ENCODE data around the gene TIMM29. TPM values are rescaled to one million over a fixed set of nuclear protein-coding genes. Genes with fewer than 3 reads are reported as not detected.

TIMM29 gene
- total and polyA plus RNA-seq, 2 of the 13 experiments (the other 11 are each of a cell fraction or from before 2014, with no cell fraction given) = 7.1 to 33.8 TPM

DNA sequence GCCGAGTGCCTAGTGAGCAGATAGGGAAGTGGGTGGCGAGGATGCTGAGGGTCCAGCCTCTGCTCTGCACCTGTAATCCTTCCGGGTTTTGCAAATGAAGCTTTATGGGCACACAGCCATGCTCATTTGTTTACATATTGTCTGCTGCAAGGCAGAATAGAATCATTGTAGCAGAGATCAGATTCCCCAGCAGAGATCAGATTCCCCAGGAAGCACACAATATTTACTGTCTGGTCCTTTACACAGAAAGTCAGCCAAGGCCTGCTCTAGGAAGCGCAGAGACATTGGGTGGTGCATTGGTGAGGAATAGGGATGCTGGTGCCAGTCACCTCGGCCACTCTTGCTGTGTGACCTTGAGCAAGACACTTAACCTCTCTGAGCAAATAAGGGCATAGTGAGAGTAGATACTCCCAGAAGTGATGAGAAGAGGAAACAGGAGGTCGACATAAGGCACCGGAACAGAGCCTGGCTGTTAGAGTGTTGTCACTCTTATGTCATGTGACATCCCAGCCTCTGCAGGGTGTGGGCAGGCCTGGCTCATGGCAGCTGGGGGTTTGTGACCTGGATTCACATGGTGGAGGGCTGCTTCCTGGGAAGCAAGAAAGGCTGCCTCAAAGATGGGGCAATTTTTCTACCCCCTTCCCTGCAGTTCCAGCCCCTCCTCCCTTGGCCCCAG is 31.6 kb upstream of the TIMM29 start (continued):
- TF ChIP-seq, protein P1, sequence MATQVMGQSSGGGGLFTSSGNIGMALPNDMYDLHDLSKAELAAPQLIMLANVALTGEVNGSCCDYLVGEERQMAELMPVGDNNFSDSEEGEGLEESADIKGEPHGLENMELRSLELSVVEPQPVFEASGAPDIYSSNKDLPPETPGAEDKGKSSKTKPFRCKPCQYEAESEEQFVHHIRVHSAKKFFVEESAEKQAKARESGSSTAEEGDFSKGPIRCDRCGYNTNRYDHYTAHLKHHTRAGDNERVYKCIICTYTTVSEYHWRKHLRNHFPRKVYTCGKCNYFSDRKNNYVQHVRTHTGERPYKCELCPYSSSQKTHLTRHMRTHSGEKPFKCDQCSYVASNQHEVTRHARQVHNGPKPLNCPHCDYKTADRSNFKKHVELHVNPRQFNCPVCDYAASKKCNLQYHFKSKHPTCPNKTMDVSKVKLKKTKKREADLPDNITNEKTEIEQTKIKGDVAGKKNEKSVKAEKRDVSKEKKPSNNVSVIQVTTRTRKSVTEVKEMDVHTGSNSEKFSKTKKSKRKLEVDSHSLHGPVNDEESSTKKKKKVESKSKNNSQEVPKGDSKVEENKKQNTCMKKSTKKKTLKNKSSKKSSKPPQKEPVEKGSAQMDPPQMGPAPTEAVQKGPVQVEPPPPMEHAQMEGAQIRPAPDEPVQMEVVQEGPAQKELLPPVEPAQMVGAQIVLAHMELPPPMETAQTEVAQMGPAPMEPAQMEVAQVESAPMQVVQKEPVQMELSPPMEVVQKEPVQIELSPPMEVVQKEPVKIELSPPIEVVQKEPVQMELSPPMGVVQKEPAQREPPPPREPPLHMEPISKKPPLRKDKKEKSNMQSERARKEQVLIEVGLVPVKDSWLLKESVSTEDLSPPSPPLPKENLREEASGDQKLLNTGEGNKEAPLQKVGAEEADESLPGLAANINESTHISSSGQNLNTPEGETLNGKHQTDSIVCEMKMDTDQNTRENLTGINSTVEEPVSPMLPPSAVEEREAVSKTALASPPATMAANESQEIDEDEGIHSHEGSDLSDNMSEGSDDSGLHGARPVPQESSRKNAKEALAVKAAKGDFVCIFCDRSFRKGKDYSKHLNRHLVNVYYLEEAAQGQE (IDR thresholded peaks at IDR 0.05; ENCODE audit: borderline replicate concordance in 1 of 2, low read depth in 1 of 2, low read length in 2 of 2) = no peak
- TF ChIP-seq NR2F2 (IDR thresholded peaks at IDR 0.05; ENCODE audit: borderline replicate concordance, low read depth) = no peak

DNA sequence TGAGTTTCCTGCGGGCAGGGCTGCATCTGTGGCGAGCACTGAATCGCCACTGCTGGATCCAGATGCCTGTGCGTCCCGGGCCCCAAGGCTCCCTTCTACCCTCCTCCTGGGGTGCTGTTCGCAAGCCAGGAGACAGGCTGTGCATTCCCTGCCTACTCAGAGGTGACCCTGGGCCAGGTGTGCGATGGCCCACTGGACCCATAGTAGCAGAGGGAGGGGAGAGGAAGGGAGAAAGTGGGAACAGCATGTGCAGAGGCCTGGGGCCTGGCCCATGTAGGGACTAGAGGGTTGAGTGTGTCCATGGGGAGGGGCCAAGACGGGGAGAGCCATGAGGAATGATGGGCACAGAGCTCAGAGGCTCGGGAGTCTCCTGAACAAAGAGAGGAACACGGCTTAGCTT is 30.0 kb upstream of the TIMM29 start:
- Histone ChIP-seq H3K9ac (ENCODE audit: insufficient read depth, low read depth, low read length) (no peak overlapping the region), H3K27me3 (ENCODE audit: control insufficient read depth in 1 of 2, insufficient read depth in 2 of 2, low read length in 2 of 2) (no peaks in the 10 kb centered on the region), H3K4me2 (ENCODE audit: low read depth, low read length) (no peak overlapping the region), H3K4me1 (ENCODE audit: insufficient read depth, low read length) (peaks cover 15% of the 10 kb centered on the region), H3K4me3 (replicated peaks in 1 of 3; ENCODE audit: insufficient read depth in 1 of 3, low read depth in 2 of 3, low read length in 3 of 3) (no peak overlapping the region), H3K79me2 (ENCODE audit: insufficient read depth, low read length) (peaks cover 32% of the 10 kb centered on the region), H3K9me3 (ENCODE audit: low read length) (no peaks in the 10 kb centered on the region), H2AFZ (ENCODE audit: low read length) (no peak overlapping the region), H3K27ac (ENCODE audit: extremely low read length, insufficient read depth, low read length) (no peak overlapping the region), H3K36me3 (replicated peaks in 1 of 2; ENCODE audit: control insufficient read depth in 1 of 2, insufficient read depth in 2 of 2, low read length in 2 of 2) (no peaks in the 10 kb centered on the region; a peak in 3 of 5 replicates), H4K20me1 (ENCODE audit: insufficient read depth, low read length) (peaks cover 26% of the 10 kb centered on the region; the same call in 1 of the 2 replicates)
- in situ Hi-C loops (cut with HindIII; ENCODE audit: extremely low pct_ligation_motif_present, low pct_unique_long_range_greater_than_20kb) = no loop called here
- ATAC-seq (no peak), DNase-seq (ENCODE audit: low spot score) (no peak), FAIRE-seq (no peak)
- POLR2A ChIA-PET = no interaction called here
- 90% methylated on average over 5 of the region's 10 CpGs for WGBS (ENCODE audit: low lambda C conversion rate)
- CTCF ChIA-PET (ENCODE audit: low intra/inter-chr PET ratio, low total read pairs) = no interaction called here
- intact Hi-C loops (cut with micrococcal nuclease; ENCODE audit: unreplicated experiment) = no loop called here
- BruUV-seq (replicated peaks) = no TSS peak
- TF ChIP-seq ZNF382 (CRISPR knock-in tag; IDR thresholded peaks at IDR 0.05; ENCODE audit: borderline replicate concordance) (no peak), GPN1 (CRISPR knock-in tag; IDR thresholded peaks at IDR 0.05; ENCODE audit: borderline replicate concordance) (no peak), ZBTB20 (CRISPR knock-in tag; IDR thresholded peaks at IDR 0.05; ENCODE audit: borderline replicate concordance, low read depth) (no peak), DMAP1 (CRISPR knock-in tag; IDR thresholded peaks at IDR 0.05) (no peak), YY1 (IDR thresholded peaks at IDR 0.05; ENCODE audit: insufficient read depth, insufficient replicate concordance, low read depth, low read length) (no peak), HDAC6 (IDR thresholded peaks at IDR 0.05; ENCODE audit: low read depth, low read length) (no peak)
- TF ChIP-seq, protein P2, sequence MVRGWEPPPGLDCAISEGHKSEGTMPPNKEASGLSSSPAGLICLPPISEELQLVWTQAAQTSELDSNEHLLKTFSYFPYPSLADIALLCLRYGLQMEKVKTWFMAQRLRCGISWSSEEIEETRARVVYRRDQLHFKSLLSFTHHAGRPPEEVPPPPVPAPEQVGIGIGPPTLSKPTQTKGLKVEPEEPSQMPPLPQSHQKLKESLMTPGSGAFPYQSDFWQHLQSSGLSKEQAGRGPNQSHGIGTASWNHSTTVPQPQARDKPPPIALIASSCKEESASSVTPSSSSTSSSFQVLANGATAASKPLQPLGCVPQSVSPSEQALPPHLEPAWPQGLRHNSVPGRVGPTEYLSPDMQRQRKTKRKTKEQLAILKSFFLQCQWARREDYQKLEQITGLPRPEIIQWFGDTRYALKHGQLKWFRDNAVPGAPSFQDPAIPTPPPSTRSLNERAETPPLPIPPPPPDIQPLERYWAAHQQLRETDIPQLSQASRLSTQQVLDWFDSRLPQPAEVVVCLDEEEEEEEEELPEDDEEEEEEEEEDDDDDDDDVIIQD (CRISPR knock-in tag; IDR thresholded peaks at IDR 0.05; ENCODE audit: low read depth) = no peak
- TF ChIP-seq, protein P3, sequence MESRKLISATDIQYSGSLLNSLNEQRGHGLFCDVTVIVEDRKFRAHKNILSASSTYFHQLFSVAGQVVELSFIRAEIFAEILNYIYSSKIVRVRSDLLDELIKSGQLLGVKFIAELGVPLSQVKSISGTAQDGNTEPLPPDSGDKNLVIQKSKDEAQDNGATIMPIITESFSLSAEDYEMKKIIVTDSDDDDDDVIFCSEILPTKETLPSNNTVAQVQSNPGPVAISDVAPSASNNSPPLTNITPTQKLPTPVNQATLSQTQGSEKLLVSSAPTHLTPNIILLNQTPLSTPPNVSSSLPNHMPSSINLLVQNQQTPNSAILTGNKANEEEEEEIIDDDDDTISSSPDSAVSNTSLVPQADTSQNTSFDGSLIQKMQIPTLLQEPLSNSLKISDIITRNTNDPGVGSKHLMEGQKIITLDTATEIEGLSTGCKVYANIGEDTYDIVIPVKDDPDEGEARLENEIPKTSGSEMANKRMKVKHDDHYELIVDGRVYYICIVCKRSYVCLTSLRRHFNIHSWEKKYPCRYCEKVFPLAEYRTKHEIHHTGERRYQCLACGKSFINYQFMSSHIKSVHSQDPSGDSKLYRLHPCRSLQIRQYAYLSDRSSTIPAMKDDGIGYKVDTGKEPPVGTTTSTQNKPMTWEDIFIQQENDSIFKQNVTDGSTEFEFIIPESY (CRISPR knock-in tag; IDR thresholded peaks at IDR 0.05) = no peak
- TF ChIP-seq, protein P4, sequence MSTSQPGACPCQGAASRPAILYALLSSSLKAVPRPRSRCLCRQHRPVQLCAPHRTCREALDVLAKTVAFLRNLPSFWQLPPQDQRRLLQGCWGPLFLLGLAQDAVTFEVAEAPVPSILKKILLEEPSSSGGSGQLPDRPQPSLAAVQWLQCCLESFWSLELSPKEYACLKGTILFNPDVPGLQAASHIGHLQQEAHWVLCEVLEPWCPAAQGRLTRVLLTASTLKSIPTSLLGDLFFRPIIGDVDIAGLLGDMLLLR (CRISPR knock-in tag; IDR thresholded peaks at IDR 0.05) = no peak

Data from HepG2 (cell line).